HG02642 (cell line): ENCODE results near the gene CCDC195.

Source experiments
- ATAC-seq: cut with Tn5 transposase; IDR thresholded peaks from one replicate; pipeline ENCODE4 v1.9.1; 2021; ENCODE audit warnings: mild to moderate bottlenecking; ENCODE audit not compliant: unreplicated experiment, poor library complexity

Gene CCDC195, protein sequence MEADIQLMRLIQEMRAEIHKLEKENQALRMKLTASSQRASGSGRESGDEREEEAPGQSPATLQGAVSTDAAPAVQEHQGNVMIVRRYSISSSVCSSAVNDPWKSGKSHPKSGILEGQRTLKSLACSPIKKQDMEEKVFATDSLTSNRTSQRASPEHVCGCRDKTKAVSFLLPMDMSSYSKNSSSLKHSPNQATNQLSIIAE

DNA sequence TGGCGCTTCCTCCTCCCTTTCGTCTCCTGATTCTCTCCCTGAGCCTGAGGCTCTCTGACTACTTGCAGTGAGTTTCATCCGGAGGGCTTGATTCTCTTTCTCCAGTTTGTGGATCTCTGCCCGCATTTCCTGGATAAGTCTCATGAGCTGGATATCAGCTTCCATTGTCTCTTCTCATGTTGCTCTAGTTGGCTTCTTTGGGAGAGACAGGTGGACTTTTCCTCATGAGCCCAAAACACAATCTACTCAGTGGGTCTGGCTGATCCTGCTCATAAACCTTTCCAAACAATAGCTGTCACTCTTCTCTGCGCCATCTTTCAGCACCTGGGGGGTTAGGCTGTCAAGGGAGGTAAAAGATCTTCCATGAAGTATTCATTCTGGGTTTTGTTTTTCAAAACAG lies at the start of gene CCDC195:
Gene CCDC195, minus strand, starts transcription at position 165 of the 400 bp plus-strand sequence. Its CDS starts 0 bp downstream, at position 165.
- ATAC-seq = no peak

DNA sequence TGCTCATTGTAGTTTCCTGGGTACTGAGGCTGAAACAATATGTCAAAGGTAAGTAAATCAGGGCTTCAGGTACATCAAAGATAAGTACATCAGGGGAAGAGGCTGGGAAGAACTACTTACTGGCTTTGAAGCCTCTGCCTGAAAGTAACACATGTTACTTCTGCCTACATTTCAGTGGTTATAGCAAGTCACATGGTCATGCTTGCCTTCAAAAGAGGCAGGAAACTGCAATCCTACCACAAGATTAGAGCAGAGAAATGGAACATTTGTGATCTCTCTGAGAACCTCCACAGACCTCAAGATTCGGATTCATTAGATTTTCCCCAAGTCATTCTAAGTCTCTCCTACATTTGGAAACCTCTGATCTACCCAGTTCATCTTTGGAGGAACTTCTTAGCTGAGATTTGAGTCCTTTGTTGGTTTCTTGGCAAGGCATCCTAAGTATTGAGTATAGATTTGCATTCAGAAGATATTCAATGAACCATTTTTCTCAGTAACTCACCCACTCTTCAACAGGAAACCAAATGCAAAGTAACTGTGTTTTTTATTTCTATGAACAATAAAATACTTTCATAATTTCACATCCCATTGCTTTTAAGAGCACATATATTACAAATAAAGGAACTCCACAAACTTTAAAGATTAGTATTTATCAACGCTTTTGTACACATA lies 48.5 kb upstream of the CCDC195 start:
- ATAC-seq = peak; percentile 73

DNA sequence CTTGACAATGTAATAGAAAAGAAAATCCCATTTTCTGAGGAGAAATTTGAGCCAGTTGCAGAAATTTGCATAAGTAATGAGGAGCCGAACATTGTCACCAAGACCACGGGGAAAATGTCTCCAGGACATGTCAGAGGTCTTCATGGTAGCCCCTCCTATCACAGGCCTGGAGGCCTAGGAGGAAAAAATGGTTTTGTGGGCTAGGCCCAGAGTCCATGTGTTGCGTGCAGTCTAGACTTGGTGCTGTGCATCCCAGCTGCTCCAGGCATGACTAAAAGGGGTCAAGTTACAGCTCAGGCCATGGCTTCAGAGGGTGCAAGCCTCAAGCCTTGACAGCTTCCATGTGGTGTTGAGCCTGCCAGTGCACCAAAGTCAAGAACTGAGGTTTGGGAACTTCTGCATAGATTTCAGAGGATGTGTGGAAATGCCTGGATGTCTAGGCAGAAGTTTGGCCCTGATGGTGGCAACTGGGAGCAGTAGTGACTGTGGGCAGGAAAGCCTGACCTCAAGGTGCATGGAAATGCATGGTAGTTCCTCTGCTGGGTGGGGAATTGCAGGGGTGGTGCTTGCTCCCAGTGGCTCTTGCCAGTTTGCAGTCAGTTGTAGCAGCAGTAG lies 41.9 kb upstream of the CCDC195 start:
- no peak for ATAC-seq

DNA sequence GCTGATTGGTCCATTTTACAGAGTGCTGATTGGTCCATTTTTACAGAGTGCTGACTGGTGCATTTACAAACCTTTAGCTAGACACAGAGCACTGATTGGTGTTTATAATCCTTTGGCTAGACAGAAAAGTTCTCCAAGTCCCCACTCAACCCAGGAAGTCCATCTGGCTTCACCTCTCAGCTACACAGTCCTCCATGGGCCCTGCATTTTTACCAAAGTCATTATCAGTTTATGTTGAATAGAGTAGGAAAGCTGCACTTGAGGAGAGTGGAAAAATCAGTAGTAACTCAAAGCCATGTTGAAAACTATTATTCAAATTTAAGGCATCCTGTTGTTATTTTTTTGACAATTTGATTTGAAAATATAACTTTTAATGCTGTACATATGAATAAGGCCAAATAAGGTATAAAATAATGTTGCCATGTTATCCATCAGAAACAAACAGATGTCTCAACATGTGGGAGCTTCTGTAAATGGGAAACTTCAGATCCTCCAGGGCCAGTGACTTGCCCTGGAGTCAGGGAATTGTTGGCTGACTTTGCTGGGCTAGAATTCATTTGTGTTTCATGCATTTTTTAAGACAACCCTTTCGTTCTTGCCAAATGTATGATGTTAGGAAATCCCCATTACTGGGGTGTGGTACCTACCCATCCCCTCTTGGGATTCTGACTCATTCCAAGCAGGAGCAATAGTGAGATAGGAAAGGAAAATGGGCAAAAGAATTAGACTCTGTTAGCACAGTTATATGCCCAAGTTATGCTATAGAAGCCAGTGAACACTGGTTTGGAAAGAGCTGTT lies 37.8 kb upstream of the CCDC195 start:
- no peak for ATAC-seq

DNA sequence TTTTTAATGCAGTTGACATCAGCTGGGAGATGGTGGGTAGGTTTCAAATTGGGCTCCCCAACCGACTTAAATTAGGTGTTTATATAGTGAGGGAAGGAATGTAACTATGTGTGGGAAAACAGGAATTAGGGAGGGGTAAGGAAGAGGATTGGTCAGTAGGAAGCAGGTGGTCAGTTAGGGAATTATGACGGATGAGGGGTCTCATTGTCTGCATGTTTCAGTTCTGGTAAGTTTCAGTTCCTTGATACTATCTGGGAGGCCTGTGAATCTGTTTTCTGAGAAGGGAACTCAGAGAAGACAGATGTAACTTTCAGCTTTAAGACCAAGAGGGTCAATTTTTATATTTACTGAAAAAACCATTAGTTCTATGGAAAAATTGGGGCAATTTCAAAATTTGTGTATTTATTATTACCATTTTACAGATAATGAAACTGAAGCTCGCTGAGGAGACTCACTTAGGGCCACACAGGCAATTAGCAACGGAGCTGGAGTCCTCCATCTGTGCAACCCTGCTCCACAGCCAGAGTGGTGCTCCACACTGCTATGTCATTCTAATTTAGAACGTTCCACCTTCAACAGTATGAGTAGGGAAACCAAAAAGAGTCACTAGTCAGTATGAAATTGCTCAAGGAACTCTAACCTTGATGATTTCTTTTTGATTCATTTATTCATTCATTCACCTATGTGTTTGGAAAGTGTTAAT lies 36.0 kb upstream of the CCDC195 start:
- peak; percentile 70 for ATAC-seq

DNA sequence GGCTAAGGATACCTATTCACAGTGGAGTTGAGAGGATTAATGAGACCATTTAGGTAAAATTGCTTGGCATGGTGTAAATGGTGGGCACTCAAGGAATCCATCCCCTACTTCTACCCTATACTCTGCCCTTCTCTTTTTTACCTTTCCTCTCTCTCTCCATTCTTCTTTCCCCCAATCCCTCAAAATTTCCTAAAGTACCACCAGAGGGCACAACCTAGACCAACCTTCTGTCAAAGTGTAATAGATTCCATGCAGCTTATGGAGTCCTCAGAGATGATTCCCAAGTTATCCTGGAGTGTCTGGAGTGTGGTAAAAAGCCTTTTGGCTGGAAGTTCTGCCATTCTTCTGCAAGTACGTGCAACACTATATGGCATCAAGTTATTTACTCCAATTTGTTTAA lies 33.0 kb upstream of the CCDC195 start:
- ATAC-seq = no peak

DNA sequence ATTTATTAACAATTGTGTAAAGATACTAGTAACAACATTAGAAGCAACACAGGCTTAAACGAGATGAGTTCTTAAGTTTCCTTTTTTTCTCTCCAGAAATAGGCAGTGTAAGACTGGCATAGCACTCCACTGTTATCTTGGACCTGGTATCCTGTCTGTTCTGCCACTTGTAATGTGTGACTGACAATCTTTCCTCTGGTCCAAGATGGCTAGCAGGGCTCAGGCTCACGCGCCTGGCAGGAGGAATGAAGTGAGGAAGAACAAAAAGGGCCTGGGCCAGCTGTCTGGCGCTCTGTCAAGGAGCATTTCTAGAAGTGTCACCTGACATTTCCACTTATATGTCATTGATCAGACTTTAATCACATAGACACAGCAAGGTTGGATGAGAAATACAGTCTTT lies 31.6 kb upstream of the CCDC195 start:
- ATAC-seq = no peak

DNA sequence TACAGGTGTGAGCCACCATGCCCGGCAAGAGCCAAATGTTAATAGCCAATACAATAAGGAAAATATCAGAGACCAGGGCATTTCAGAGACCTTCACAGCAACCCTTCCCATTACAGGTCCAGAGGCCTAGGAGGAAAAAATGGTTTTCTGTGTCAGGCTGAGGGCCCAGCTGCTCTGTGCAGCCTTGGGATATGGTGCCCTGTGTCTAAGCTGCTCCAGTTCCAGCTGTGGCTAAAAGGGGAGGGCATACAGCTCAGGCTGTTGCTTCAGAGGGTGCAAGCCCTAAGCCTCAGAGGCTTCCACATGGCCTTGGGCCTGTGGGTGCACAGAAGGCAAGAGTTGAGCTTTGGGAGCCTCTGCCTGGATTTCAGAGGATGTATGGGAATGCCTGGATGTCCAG lies 20.1 kb upstream of the CCDC195 start:
- no peak for ATAC-seq

DNA sequence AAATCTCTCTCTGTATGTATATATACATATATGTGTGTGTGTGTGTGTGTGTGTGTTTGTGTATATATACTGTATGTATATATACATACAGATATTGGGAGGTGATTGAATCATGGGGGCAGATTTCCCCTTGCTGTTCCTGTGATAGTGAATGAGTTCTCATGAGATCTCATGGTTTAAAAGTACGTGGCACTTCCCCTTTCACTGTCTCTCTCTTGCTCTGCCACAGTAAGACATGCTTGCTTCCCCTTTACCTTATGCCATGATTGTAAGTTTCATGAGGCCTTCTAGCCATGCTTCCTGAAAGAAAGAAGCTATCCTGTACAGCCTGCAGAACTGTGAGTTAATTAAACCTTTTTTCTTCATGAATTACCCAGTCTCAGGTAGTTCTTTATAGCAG lies 18.8 kb upstream of the CCDC195 start:
- ATAC-seq = no peak

DNA sequence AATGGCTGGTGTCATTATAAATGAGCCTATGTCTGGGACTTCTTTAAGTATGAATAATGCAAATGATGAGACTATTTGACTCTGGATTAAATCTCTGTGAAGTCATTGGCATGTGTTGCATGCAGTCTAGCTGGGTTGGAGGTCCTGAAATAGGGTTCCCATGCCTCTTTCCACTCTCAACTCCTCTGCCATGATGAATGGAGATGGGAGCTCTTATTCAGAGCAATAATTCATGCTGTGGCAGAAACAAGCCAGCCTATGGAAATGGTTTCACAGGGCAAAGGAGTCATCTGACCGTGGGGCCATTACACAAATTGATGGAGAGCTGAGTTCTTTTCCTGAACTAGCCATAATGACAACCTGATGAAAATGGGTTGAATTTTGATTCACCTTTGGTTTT lies 15.5 kb upstream of the CCDC195 start:
- ATAC-seq = no peak

DNA sequence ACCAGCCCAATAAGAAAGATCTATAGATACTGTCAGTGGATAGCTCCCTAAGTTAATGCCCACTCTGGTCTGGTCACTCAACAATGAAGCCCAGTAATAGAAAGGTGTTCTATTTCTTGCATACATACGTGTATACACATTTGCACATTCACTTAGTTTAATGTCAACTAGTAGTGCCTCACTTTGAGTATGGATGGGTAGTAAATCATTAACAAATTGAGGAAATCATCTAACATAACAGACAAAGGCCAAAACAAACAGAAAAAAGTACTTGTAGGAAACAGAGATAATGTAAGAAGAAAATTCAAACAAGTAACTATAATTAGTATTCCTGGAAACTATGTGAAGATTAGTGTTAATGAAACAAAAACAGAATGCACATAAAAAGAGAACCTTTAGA lies 13.3 kb upstream of the CCDC195 start:
- no peak for ATAC-seq

DNA sequence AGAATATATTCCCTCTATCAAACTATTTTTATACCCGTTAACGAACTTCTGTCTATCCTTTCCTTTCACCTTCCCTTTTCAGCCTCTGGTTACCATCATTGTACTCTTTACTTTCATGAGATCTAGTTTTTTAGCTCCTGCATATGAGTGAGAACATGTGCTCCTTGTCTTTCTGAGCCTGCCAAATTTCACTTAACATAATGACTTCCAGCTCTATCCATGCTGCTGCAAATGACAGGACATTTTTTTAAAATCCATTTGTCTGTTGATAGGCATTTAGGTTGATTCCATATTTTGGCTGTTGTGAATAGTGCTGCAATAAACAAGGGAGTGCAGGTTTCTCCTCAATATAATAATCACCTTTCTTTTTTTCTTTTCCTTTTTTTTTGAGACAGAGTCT lies 8.2 kb upstream of the CCDC195 start:
- no peak for ATAC-seq

DNA sequence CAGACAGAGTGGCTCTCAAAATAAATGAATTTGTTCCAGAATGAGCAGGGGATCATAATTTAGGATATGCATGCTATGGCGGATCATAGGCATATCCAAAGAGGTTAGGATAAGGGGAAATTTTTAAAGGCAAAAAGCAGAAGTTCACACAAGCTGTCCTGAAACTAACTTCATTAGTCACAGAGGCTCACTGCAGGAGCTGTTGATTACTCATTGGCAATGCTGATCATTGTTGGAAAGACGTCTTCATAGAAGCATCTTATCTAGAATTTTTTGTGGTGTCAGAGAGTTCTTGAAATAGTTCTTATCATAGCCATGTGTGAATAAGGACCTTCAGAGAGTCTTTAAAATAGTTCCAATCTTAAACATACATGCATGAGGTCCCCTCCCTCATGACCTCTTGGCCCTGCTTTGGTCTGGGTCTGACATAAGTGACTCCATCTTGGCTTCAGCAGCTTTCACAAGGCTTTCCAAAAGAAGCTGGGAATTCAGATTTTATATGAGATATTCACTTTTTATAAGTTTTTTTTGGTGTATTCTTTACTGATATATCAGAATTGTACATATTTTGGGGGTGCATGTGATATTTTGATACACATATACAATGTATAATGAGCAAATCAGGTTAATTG lies 7.5 kb upstream of the CCDC195 start:
- ATAC-seq = no peak

DNA sequence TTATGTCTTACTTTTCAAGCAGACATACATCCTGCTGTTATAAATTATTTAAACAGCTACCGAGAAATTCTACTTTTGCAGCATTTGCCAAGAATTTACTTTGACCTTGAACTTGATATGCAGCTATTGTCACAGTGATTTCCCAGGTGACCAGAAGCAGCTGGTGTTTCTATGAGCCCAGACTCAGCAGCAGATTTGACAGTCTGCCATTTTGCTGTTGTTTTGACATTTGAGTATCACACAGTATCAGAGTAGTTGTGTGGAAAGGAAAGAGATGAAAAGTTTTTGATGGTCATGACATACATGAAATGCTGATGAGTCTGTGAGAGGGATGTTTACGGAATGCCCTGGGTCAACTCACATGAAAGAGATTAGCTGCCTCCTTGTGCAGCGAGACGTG lies 6.6 kb upstream of the CCDC195 start:
- no peak for ATAC-seq

DNA sequence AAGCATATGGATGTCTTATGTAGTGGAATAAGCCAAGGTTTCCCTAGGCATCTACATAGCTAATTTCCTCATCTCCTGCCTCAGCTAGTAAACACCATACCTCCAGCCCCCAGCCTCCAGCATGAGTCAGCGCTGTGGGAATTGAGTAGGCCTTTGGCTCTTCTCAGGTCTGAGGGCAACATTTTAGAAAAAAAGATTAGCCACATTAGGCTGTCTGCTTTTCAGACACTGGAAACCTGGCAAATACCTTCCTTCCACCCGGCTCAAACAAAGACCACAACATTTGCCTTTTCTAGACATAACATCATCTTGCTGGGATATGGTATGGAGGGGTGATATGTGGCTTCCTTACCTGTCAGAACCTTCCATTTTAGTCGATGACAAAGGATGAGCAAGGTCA lies 6.1 kb upstream of the CCDC195 start:
- ATAC-seq = no peak

DNA sequence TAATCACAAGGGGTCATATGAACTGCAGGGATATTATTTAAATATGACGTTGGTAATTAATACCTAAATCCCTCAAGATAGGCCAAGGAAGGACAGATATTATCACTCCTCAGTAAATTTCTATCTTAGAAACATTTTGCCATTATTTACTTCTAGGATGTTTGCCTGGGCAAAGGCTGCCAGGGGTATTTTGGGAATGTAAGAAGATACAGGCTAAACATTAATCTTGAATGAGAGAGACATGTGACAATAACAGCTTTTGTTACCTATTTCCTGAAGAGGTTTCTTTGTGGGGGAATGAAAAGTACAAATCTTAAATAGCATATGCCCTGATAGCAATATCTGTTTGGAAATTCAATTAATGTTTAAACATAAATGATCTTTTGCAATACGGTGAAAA lies 756 bp upstream of the CCDC195 start:
- ATAC-seq = no peak

DNA sequence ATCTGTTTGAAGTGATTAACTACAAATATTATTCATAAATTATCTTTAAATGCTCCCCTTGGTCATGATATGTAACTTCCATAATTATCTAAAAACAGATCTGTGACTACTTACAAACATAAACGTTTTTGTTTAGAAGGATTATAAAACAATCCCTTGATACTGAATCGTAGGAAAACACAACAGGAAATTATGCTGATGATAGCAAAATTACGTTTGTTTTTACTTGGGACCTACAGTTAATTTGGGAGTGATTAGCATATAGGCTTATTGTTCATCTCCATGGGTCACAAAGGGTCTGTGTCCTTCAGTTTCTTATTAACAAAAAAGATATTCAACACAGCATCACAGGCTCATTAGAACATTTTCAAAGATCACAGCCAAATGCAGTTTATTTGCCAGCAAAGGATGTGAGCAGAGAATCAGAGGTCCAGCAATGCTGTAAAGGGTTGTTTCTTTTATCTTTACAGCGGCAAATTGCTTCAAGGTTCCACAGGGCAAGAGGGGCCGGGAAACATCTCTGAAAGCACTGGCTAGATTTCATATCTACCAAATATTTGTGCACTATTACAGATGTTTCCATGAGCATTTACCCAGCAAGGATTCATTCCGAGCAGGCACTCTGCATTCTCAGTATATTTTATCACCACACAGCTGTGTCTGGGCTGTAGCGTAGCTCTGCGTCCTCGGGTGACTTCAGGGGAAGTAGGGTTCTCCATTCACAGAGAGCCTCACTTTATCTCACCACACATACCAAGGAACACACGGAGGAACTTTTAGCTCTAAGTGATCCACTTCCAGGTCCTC lies 4.1 kb downstream of the CCDC195 start:
- ATAC-seq = no peak

DNA sequence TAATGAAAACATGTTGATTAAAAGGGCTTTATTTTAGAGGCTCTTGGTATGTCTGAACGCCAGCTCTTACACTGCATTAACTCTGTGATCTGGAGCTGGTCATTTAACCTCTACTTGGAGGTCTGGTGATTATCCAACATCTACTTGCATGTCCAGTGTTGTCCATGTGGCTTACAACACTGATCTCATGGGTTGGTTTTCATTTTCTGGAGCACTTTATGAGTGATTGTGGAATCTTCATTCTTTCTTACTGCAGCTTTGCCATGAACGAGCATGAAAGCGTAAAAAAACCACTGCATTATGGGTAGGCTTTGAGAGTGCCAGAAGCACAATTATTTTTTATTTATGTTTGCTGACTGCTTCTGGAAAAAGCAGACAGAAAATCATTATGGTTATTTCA lies 4.8 kb downstream of the CCDC195 start:
- ATAC-seq = no peak

DNA sequence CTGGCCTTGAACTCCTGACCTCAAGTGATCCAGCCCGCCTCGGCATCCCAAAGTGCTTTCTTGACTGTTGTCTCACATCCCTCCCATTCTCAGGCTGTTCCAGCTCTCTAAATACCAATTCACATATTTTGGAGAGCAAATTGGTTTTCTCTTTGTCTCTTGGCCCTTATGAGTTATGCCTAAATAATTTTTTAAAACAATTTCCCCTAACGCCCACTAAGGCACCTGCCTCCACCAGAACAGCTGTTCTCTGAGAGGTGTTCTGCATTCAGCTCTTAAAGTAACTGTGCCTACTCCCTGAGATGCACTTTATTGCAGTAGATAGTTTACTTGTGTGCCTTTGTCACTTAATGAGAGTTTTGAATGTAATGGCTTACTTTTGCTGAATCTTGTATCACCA lies 6.9 kb downstream of the CCDC195 start:
- ATAC-seq = no peak
